ENCODE data around the gene MYH9.

DNA sequence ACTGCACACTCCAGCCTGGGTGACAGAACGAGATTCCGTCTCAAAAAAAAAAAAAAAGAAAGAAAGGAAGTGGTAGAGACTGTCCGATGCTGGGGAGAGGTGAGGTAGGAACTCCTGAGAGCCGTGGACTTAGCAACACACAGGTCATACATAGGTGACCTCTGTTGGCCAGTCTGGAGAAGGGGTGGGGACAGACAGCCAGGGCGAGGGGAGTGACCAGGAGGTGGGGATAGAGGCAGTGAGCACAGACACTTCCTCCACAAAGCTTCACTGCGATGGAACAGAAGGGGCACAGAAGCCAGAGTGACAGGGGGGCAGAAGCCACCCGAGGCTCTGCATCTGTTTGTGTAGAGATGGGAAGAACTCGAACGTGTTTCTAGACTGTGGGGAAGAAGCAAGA, 47.1 kb downstream of the MYH9 start:
- TF ChIP-seq, protein P1, sequence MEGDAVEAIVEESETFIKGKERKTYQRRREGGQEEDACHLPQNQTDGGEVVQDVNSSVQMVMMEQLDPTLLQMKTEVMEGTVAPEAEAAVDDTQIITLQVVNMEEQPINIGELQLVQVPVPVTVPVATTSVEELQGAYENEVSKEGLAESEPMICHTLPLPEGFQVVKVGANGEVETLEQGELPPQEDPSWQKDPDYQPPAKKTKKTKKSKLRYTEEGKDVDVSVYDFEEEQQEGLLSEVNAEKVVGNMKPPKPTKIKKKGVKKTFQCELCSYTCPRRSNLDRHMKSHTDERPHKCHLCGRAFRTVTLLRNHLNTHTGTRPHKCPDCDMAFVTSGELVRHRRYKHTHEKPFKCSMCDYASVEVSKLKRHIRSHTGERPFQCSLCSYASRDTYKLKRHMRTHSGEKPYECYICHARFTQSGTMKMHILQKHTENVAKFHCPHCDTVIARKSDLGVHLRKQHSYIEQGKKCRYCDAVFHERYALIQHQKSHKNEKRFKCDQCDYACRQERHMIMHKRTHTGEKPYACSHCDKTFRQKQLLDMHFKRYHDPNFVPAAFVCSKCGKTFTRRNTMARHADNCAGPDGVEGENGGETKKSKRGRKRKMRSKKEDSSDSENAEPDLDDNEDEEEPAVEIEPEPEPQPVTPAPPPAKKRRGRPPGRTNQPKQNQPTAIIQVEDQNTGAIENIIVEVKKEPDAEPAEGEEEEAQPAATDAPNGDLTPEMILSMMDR (conservative IDR thresholded peaks at IDR 0.05 in 1 of 2, IDR thresholded peaks at IDR 0.05 in 1 of 2; ENCODE audit: extremely low read depth in 1 of 2, insufficient read depth in 1 of 2, low read depth in 1 of 2, low read length in 2 of 2): no peak
- TF ChIP-seq EZH2 (IDR thresholded peaks at IDR 0.05; ENCODE audit: borderline replicate concordance, low read length): no peak

All from mammary epithelial cell (primary cell).